Uterus (tissue), 4 donors: ENCODE data around the gene IPO4. TPM values are rescaled to one million over a fixed set of nuclear protein-coding genes. Genes with fewer than 3 reads are reported as not detected.

Source experiments
- DNase-seq, 2 donors: peaks; one replicate each; pipeline ENCODE4 v3.0.0-alpha.2; 2019 to 2020
- H3K27ac ChIP-seq, 2 donors: fragments of 200-600 bp; sonication (generic); 1 replicate in 1 of 2; 2 replicates in 1 of 2; pipeline ENCODE4 v1.5.1; 2016 to 2018
- H3K27me3 ChIP-seq, 2 donors: fragments of 200-600 bp; sonication (generic); one replicate each; pipeline ENCODE4 v1.5.1; 2018 to 2019; ENCODE audit warnings: control low read depth in 1 of 2
- H3K36me3 ChIP-seq, 2 donors: fragments of 200-600 bp; sonication (generic); one replicate each; pipeline ENCODE4 v1.5.1; 2019; ENCODE audit warnings: control low read depth in 1 of 2
- H3K4me1 ChIP-seq, 2 donors: fragments of 200-600 bp; sonication (generic); one replicate each; pipeline ENCODE4 v1.5.1; 2018 to 2019; ENCODE audit warnings: control low read depth in 1 of 2
- H3K4me3 ChIP-seq, 2 donors: fragments of 200-600 bp; sonication (generic); 1 replicate in 1 of 2; 2 replicates in 1 of 2; pipeline ENCODE4 v1.5.1; 2018 to 2019; ENCODE audit warnings: mild to moderate bottlenecking in 1 of 2
- H3K9me3 ChIP-seq, 2 donors: fragments of 200-600 bp; sonication (generic); one replicate each; pipeline ENCODE4 v1.5.1; 2019; ENCODE audit warnings: control low read depth in 1 of 2
- CTCF ChIP-seq, 4 experiments: fragments of 200-600 bp in 2 of 4; fragments of 450-650 bp in 2 of 4; sonication (generic) in 2 of 4; IDR thresholded peaks; one replicate each; pipeline ENCODE4 v1.5.1; 2016 to 2019; ENCODE audit warnings: antibody characterized with exemption in 4 of 4, mild to moderate bottlenecking in 2 of 4, moderate library complexity in 1 of 4
- POLR2A ChIP-seq, 2 donors: fragments of 450-650 bp; IDR thresholded peaks; one replicate each; pipeline ENCODE4 v1.6.1; 2016; ENCODE audit warnings: antibody characterized with exemption in 2 of 2, mild to moderate bottlenecking in 1 of 2, moderate library complexity in 1 of 2
- intact Hi-C: fragments of 100-400 bp; cut with DNase I; formaldehyde crosslinking; loops from one replicate; pipeline ENCODE4 v1.15.1; 2023; ENCODE audit warnings: low total_unique reads
- total RNA-seq, 4 donors: library from RNA; depleted of rRNA in 3 of 4; stranded (reverse); fragments of >200 nt in 3 of 4; gene quantifications; one replicate each; pipeline versions ENCODE4 v1.1.0 to v1.2.4, GENCODE V29; 2014 to 2023
- donor health status: DM: yes; HTN: yes; CAD: no.

IPO4 gene
- total RNA-seq, 4 donors from 2014 or later: 3.1 to 33.7 (median 29.6) TPM

GRCh38 chr14:24235804-24236688 lies 47.4 kb upstream of the IPO4 start:
- intact Hi-C loops: loop anchor here (10.0 kb wide), 1 partner anchor 199 kb away; no protein-coding TSS in a partner anchor
- TF ChIP-seq CTCF (IDR thresholded peaks at IDR 0.05) (no peak), POLR2A (IDR thresholded peaks at IDR 0.05) (no peak)
- no peaks in the 10 kb centered on the region for H3K36me3 ChIP-seq
- no peak overlapping the region for H3K27ac ChIP-seq
- H3K27me3 ChIP-seq: no peaks in the 10 kb centered on the region
- no peak overlapping the region for H3K4me3 ChIP-seq
- H3K9me3 ChIP-seq: no peaks in the 10 kb centered on the region
- H3K4me1 ChIP-seq: peaks cover 0 to 26% of the 10 kb centered on the region in 2 donors
- DNase-seq: no peak

GRCh38 chr14:24234095-24235005 lies 45.7 kb upstream of the IPO4 start:
- DNase-seq: no peak
- H3K4me1 ChIP-seq: peaks cover 0 to 10% of the 10 kb centered on the region in 2 donors
- no peaks in the 10 kb centered on the region for H3K36me3 ChIP-seq
- no peaks in the 10 kb centered on the region for H3K9me3 ChIP-seq
- H3K4me3 ChIP-seq: no peak overlapping the region
- peak overlapping the region in 1 of 2 donors; percentile 83 for H3K27ac ChIP-seq
- TF ChIP-seq CTCF (IDR thresholded peaks at IDR 0.05): no peak
- no peak for TF ChIP-seq POLR2A (IDR thresholded peaks at IDR 0.05)
- H3K27me3 ChIP-seq: no peaks in the 10 kb centered on the region
- intact Hi-C loops: loop anchor here (10.0 kb wide), 1 partner anchor 200 kb away; no protein-coding TSS in a partner anchor

GRCh38 chr14:24233538-24233866 lies 44.9 kb upstream of the IPO4 start:
- Histone ChIP-seq H3K36me3 (no peaks in the 10 kb centered on the region), H3K4me1 (peaks cover 0 to 10% of the 10 kb centered on the region in 2 donors), H3K9me3 (no peaks in the 10 kb centered on the region), H3K4me3 (peak overlapping the region in 1 of 2 donors; percentile 97), H3K27me3 (no peaks in the 10 kb centered on the region), H3K27ac (peak overlapping the region; percentile 83 to 84)
- no peak for TF ChIP-seq POLR2A (IDR thresholded peaks at IDR 0.05)
- TF ChIP-seq CTCF (IDR thresholded peaks at IDR 0.05): no peak
- intact Hi-C loops: loop anchor here (10.0 kb wide), 1 partner anchor 201 kb away; no protein-coding TSS in a partner anchor
- DNase-seq: no peak

- Histone ChIP-seq H3K9me3 (no peaks in the 10 kb centered on the region), H3K36me3 (no peaks in the 10 kb centered on the region), H3K27me3 (no peaks in the 10 kb centered on the region), H3K27ac (peak within 1 kb of the TSS; percentile 83 to 84), H3K4me1 (peaks cover 0 to 10% of the 10 kb centered on the region in 2 donors), H3K4me3 (peak within 1 kb of the TSS; percentile 66 to 97)
- no peak for DNase-seq
- TF ChIP-seq POLR2A (IDR thresholded peaks at IDR 0.05) (no peak), CTCF (IDR thresholded peaks at IDR 0.05) (no peak)
- intact Hi-C loops: loop anchor here (10.0 kb wide), 1 partner anchor 202 kb away; no protein-coding TSS in a partner anchor
Measured at GRCh38 chr14:24232645-24233537, 44.3 kb upstream of the IPO4 start, which contains the start of gene GMPR2. Gene GMPR2, plus strand, starts transcription at chr14:24232929. Its CDS starts 325 bp downstream, at chr14:24233254.
